Activated CD8-positive, alpha-beta memory T cell treated with anti-CD3 and anti-CD28 coated beads, Interleukin-2, amount 50 U/mL, for 48 hours (primary cell): ENCODE data around the gene OR4P4.

Source experiments
- DNase-seq: peaks from one replicate; pipeline ENCODE4 v3.0.0-alpha.2; 2020

The OR4P4 gene

DNA sequence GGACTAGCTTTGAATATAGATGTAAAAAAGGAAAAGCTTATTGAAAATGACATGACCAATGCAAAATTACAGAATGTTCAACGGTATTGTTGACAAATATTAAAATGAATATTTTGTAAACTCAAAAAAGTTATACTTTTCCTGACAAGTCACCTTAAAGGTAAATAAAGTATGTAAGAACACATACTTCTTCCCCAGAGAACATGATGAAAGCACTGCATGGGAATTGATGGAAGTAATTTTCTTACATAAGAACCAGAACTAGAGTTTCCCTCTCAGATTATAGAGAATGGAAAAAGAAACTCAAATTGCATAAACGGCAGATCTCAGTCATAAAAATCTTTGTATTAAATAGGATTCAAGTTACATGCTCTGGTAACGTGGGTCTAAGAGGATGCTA, at the start of gene OR4P4:
TSS of gene OR4P4 (plus strand) at position 301 of the 400 bp plus-strand sequence.
- no peak for DNase-seq

DNA sequence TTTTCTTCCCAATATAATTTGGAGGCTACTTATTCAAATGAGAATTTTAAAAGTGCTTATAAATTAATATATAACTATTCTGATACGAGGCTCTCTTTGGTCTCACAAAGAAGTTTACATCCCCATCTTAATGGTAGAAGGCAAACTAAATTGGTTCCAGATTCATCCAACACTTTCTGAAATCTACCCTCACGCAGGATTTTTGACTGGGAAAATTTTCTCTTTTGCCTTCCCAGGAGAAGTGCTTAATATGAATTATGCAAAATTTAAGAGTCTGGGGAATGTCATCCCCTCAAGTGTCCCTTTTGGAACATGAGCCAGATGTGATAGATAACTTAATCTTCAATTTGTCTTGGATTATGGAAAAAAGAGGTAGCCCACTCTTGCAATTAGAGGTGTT, 27.4 kb upstream of the OR4P4 start, which contains the start of gene OR4C11:
TSS of gene OR4C11 (minus strand) at position 101 of the 400 bp plus-strand sequence. CDS start 3,272 bp downstream, outside the sequence.
- no peak for DNase-seq

DNA sequence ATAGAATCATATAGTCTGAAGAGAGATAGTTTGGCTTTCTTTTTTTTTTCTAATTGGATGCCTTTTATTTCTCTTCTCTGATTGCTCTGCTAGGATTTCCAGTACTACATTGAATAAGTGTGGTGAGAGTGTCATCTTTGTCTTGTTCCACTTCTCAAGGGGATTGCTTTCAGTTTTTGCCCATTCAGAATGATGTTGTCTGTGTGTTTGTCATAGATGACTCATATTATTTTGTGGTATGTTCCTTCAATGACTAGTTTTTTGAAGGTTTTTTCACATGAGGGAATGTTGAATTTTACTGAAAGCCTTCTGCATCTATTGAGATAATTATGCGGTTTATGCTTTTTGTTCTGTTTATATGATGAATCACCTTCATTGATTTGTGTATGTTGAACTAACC, 10.4 kb upstream of the OR4P4 start:
- no peak for DNase-seq

DNA sequence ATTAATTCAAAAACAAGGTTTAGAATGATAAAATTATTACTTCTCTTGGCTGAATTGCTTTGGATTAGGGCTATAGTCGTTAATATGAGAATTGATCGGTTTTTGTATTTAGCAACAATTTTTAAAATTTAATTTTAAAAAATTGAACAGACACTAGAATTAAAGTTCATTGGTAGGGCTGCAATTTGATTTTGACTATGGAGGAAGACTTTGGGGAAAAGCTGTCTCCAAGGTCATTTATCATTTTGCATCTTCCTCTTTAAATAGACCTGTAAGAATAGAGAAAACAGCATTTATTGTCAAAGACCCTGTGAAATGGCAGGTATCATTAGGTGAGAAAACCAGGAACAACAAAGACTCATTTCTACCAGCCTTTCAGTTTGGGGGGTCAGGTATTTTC, 13.1 kb downstream of the OR4P4 start, which contains the start of gene OR4S2:
TSS of gene OR4S2 (plus strand) at position 301 of the 400 bp plus-strand sequence. CDS start 2,577 bp downstream, outside the sequence.
- no peak for DNase-seq

DNA sequence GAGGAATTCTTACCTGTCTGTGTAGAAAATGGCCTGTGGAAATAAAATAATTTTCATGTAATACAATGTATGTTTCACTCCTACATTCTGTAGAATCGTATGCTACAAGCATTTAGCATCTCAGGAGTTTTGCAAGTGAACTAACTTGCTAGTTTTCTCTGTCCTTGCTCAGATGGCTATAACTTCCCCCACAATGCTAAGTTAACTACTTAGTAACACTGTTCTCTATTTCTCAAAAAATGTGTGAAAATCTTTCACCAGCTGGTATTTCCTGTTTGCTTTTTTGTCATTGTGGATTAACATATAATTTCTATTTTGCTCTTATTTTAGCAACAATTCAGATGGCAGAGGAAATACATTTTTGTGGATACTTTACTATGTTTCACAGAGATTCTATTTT, 17.6 kb downstream of the OR4P4 start:
- DNase-seq = no peak

DNA sequence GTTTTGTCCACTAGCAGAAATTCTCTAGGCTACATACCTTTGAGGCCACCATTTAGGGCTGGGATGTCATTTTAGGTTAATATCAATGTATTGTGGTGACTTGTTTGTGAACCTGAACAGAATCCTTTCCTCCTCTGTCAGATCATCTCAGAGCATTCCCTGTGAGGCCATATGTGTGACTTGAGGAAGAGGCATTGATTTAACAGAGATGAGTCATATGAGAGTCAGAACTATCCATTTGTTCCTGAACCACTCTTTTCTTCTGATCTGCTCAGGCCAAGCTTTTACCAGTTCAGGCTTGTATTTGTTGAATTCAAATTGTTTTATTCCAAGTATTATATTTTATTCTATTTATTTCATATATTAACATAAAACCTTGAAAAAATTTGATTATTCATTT, 20.2 kb downstream of the OR4P4 start:
- no peak for DNase-seq

DNA sequence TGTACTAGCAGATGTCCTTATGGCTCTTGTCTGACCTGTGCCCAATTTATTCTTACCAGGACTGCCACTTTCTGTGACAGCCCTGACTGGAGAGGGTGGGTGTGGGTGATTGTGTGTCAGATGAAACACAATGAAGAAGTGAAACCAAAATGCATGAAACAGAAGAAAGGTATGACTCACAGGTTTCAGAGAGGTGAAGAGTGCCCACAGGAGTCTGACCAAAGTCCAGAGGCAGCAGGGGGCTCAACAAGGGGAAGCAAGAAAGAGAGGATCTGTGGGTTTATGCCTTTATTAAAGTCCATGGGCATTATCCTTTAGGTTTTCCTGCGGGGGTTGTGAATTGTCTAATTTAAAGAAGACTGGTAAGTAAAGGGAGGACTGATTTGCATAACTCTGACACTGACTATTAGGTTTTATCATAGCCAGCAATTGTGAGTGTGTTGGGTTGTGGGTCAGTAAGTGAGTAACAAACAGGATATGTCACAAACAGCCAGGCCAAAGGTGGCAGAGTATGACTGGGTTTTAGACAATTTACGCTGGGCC, 23.2 kb downstream of the OR4P4 start:
- no peak for DNase-seq

DNA sequence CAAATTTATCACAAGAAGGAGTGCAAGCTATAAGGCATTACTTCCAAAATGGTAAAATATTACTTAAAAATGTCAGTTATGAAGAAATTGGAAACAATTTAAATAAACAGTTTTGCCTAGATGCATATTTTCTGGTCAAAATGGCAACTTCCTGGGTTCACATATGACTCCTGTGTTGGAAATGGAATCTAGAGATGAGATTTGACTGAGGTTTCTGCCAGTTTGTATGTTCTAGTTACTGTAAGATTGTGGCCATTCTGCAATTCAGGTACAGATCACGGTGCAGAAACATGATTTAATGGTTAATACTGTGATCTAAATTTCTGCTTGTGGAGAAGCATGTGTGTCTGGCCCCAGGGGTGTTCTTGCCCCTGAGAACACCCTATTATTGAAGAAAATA, 23.7 kb downstream of the OR4P4 start:
- DNase-seq = no peak

DNA sequence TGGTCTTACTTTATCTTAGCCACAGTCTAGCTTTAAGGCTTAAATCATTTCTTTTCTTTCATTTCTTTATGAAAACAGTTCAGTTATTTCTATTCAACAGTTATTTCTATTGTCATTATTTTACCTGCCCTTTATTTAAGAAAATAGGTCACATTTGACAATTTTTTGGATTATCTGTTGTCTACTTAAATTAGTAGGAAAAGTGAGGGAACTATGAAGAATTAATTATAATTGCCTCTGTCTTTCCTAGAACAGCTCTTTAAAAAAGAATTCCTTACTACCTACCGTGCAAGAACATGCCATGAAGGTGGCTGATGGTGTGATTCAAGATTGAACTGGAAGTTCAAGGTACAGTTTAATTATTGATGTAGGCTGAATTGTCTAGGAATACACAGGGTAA, 27.0 kb downstream of the OR4P4 start, which contains the start of gene OR4C6:
TSS of gene OR4C6 (plus strand) at position 301 of the 400 bp plus-strand sequence. CDS start 2,966 bp downstream, outside the sequence.
- no peak for DNase-seq

DNA sequence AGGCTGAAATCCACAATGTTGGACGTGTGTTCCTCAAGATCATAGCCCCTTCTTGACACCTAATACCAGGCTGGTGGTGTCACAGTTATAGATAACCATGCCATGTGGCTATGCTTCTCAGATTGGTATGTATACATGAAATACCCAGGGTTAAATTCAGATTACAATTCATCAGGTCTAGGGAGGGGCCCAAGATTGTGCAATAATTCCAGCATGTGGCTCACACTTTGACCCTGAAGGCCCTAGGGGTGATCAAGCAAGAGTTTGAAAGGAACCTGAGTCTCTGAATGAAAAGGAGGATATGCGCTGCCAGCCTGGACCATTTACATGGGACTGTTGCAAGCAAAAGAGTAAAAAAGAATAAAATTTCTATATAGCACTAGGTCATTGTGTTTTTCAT, 34.5 kb downstream of the OR4P4 start:
- DNase-seq = no peak

DNA sequence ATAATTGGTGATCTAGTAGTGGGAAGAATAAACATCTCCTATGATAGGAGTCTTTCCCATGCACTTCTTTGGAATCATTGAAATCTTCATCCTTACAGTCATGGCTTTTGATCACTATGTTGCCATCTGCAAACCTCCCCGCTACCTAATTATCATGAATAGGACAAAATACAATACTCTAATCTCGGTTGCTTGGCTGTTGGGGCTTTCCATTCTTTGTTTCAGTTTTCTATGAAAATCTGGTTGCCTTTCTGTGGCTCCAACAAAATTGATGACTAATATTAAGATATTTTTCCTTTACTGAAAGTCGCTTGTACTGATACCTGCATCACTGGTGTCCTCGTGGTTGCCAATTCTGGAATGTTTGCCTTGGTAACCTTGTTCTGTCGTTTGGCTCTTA, 38.9 kb downstream of the OR4P4 start:
- no peak for DNase-seq
